22Rv1 (cell line): ENCODE measurements around the gene FAM81A.

Source experiments
- ZFX ChIP-seq: fragments of 450-650 bp; IDR thresholded peaks from 2 replicates; pipeline ENCODE4 v1.6.1; 2017; ENCODE audit warnings: antibody characterized with exemption, borderline replicate concordance
- TF ChIP-seq, protein P1 (sequence below): fragments of 450-650 bp; IDR thresholded peaks from 2 replicates; pipeline ENCODE4 v1.5.1; 2017; ENCODE audit warnings: mild to moderate bottlenecking

GRCh38 chr15:59537403-59537802 is 99.4 kb downstream of the FAM81A start:
- TF ChIP-seq, protein P1, sequence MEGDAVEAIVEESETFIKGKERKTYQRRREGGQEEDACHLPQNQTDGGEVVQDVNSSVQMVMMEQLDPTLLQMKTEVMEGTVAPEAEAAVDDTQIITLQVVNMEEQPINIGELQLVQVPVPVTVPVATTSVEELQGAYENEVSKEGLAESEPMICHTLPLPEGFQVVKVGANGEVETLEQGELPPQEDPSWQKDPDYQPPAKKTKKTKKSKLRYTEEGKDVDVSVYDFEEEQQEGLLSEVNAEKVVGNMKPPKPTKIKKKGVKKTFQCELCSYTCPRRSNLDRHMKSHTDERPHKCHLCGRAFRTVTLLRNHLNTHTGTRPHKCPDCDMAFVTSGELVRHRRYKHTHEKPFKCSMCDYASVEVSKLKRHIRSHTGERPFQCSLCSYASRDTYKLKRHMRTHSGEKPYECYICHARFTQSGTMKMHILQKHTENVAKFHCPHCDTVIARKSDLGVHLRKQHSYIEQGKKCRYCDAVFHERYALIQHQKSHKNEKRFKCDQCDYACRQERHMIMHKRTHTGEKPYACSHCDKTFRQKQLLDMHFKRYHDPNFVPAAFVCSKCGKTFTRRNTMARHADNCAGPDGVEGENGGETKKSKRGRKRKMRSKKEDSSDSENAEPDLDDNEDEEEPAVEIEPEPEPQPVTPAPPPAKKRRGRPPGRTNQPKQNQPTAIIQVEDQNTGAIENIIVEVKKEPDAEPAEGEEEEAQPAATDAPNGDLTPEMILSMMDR, result no peak
- TF ChIP-seq ZFX, result no peak
